Right renal cortex interstitium (tissue), 3 donors: Measurements from ENCODE around the gene AFAP1L1. TPM values are rescaled to one million over a fixed set of nuclear protein-coding genes. Genes with fewer than 3 reads are reported as not detected.
"Not testable (repeated sequence)": the region's sequence is repeated elsewhere in the genome, so short reads cannot be mapped to it uniquely, and the experiment has no call there.

Experiments used
- DNase-seq, 3 donors: peaks; one replicate each; pipeline ENCODE4 v3.0.0-alpha.2; 2013; ENCODE audit warnings: low read depth in 3 of 3, low spot score in 2 of 3
- polyA plus RNA-seq, 3 donors: library from polyadenylated mRNA; unstranded; fragments of 120-200 nt; gene quantifications; one replicate each; pipeline ENCODE4 v1.2.1, GENCODE V29; 2013; ENCODE audit not compliant: insufficient read length in 3 of 3

The AFAP1L1 gene
- polyA plus RNA-seq, 3 donors: 17.3 to 18.4 (median 18.3) TPM

GRCh38 chr5:149383399-149383798 lies 111.7 kb downstream of the AFAP1L1 start:
- DNase-seq: no peak

GRCh38 chr5:149386166-149386565 lies 114.5 kb downstream of the AFAP1L1 start:
- DNase-seq: no peak

- DNase-seq: no peak
These were observed 115.5 kb downstream of the AFAP1L1 start for GRCh38 chr5:149387081-149387631.

GRCh38 chr5:149387982-149388381 lies 116.3 kb downstream of the AFAP1L1 start:
- DNase-seq: no peak

GRCh38 chr5:149388498-149389190 lies 117.0 kb downstream of the AFAP1L1 start:
- no peak for DNase-seq

GRCh38 chr5:149389552-149390495 lies 118.2 kb downstream of the AFAP1L1 start:
- no peak for DNase-seq

- not testable (repeated sequence) for DNase-seq
These were observed 119.4 kb downstream of the AFAP1L1 start for GRCh38 chr5:149391076-149391475.

Other genes with a start within 250 kb of the AFAP1L1 start
- gene SH3TC2, start 208.8 kb upstream of the AFAP1L1 start, polyA plus RNA-seq: under 1 TPM; 0.75 to 0.88 (median 0.80) TPM
- gene ABLIM3, start 130.4 kb upstream of the AFAP1L1 start, polyA plus RNA-seq: 1 to 10 TPM in 2 of 3 donors, under 1 TPM in 1; 0.82 to 1.5 (median 1.1) TPM
- 10 to 100 TPM; 17.4 to 18.2 (median 18.1) TPM for gene GRPEL2, start 73.6 kb downstream of the AFAP1L1 start, polyA plus RNA-seq
- gene PCYOX1L, start 86.2 kb downstream of the AFAP1L1 start, polyA plus RNA-seq: 10 to 100 TPM; 16.0 to 17.4 (median 16.8) TPM
- 1 to 10 TPM in 2 of 3 donors, under 1 TPM in 1; 0.69 to 1.6 (median 1.3) TPM for gene IL17B, start 107.4 kb downstream of the AFAP1L1 start, polyA plus RNA-seq